GM12864 (cell line): ENCODE measurements around the gene ERBB4.

Experiments
- DNase-seq: peaks from one replicate; pipeline ENCODE4 v3.0.0-alpha.2; 2011; ENCODE audit warnings: low read depth
- H3K4me3 ChIP-seq: 2 replicates; pipeline ENCODE4 v1.5.1; 2011; ENCODE audit warnings: mild to moderate bottlenecking, low read depth, low read length, control low read depth
- TF ChIP-seq, protein P1 (sequence below): IDR thresholded peaks from 2 replicates; pipeline ENCODE4 v1.5.1; 2011; ENCODE audit warnings: low read depth, mild to moderate bottlenecking, moderate library complexity, low read length, control low read depth, inconsistent platforms; ENCODE audit errors: missing control alignments

ERBB4 gene

GRCh38 chr2:212146416-212146815, 392.2 kb downstream of the ERBB4 start:
- H3K4me3 ChIP-seq = no peak overlapping the region
- TF ChIP-seq, protein P1, sequence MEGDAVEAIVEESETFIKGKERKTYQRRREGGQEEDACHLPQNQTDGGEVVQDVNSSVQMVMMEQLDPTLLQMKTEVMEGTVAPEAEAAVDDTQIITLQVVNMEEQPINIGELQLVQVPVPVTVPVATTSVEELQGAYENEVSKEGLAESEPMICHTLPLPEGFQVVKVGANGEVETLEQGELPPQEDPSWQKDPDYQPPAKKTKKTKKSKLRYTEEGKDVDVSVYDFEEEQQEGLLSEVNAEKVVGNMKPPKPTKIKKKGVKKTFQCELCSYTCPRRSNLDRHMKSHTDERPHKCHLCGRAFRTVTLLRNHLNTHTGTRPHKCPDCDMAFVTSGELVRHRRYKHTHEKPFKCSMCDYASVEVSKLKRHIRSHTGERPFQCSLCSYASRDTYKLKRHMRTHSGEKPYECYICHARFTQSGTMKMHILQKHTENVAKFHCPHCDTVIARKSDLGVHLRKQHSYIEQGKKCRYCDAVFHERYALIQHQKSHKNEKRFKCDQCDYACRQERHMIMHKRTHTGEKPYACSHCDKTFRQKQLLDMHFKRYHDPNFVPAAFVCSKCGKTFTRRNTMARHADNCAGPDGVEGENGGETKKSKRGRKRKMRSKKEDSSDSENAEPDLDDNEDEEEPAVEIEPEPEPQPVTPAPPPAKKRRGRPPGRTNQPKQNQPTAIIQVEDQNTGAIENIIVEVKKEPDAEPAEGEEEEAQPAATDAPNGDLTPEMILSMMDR = no peak
- DNase-seq = no peak

GRCh38 chr2:212145121-212145520, 393.5 kb downstream of the ERBB4 start:
- H3K4me3 ChIP-seq = no peak overlapping the region
- TF ChIP-seq, protein P1 = no peak
- no peak for DNase-seq

- TF ChIP-seq, protein P1 = no peak
- no peak for DNase-seq
- no peak overlapping the region for H3K4me3 ChIP-seq
Measured at GRCh38 chr2:212142631-212143030, 396.0 kb downstream of the ERBB4 start.

DNA sequence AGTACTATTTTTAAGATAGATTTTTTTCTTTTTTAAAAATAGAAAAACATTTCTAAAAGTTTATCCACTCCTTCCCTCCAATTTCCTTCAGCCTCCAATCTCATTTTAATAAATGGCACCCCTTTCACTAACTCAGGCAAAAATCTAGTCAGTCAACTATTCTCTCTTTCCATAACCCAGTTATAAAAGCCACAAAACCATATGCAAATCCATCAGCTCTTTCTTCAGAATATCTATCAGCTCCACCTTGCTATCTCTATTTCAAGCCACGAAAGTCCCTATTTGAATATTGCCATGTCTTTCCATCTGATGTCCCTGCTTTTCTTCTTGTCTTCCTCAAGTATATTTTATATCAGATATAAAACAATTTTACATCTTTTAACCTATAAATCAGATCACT, 397.1 kb downstream of the ERBB4 start:
- no peak overlapping the region for H3K4me3 ChIP-seq
- DNase-seq = no peak
- TF ChIP-seq, protein P1 = no peak

- H3K4me3 ChIP-seq = no peak overlapping the region
- no peak for DNase-seq
- TF ChIP-seq, protein P1 = no peak
Measured at GRCh38 chr2:212136216-212136795, 402.3 kb downstream of the ERBB4 start.

DNA sequence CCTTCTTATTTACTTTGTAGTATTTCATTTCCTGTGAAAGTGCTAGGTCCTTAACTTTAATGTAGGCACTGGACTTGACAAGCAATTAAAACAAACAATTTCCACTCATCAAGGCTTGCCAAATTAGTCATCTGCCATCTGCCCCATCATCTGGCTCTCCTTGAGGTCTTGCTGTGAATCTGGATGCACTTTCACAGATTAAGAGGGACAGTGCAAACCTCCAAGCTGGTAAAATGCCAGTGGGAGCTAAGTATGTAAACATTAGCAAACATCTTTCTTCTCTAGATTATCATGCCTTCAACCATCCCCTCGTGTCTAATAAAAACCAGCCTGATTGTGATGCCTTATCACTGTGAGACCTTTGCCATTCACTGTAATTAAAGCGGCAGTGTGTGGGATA, 402.9 kb downstream of the ERBB4 start:
- TF ChIP-seq, protein P1 = no peak
- no peak overlapping the region for H3K4me3 ChIP-seq

GRCh38 chr2:212133337-212133736, 405.3 kb downstream of the ERBB4 start:
- no peak for DNase-seq
- TF ChIP-seq, protein P1 = no peak
- no peak overlapping the region for H3K4me3 ChIP-seq

More for the DNA sequence above, 402.9 kb downstream of the ERBB4 start:
- no peak for DNase-seq
